GM21529 (cell line): ENCODE measurements around the gene DBN1.
A peak's percentile ranks its signal among the peaks of the same experiment; 100 is the strongest.

Source experiments
- ATAC-seq: cut with Tn5 transposase; IDR thresholded peaks from one replicate; pipeline ENCODE4 v1.9.1; 2021; ENCODE audit not compliant: unreplicated experiment

DBN1 gene

GRCh38 chr5:177457852-177458681, 15.4 kb downstream of the DBN1 start:
- ATAC-seq, result no peak

- peak; percentile 43 for ATAC-seq
These were observed 16.2 kb downstream of the DBN1 start for GRCh38 chr5:177456976-177457851.

- no peak for ATAC-seq
These were observed 16.9 kb downstream of the DBN1 start for GRCh38 chr5:177456591-177456964.

- ATAC-seq, result peak; percentile 13
These were observed 17.5 kb downstream of the DBN1 start for GRCh38 chr5:177455661-177456590.

- ATAC-seq, result peak; percentile 46
These were observed 18.3 kb downstream of the DBN1 start for GRCh38 chr5:177455036-177455660.

- peak; percentile 54 for ATAC-seq
These were observed 18.9 kb downstream of the DBN1 start for GRCh38 chr5:177454397-177455035.

GRCh38 chr5:177453852-177454396, 19.5 kb downstream of the DBN1 start:
- peak; percentile 1 for ATAC-seq

GRCh38 chr5:177452688-177453638, 20.5 kb downstream of the DBN1 start:
- ATAC-seq, result no peak

- ATAC-seq, result no peak
These were observed 22.6 kb downstream of the DBN1 start for GRCh38 chr5:177450667-177451424.

GRCh38 chr5:177449140-177450061, 24.0 kb downstream of the DBN1 start:
- no peak for ATAC-seq

GRCh38 chr5:177448244-177448950, 25.0 kb downstream of the DBN1 start:
- no peak for ATAC-seq

- no peak for ATAC-seq
These were observed 25.7 kb downstream of the DBN1 start for GRCh38 chr5:177447611-177448243.

GRCh38 chr5:177447066-177447610, 26.3 kb downstream of the DBN1 start:
- ATAC-seq, result peak; percentile 35

GRCh38 chr5:177446200-177447065, 27.0 kb downstream of the DBN1 start, which contains the start of gene PRR7:
Gene PRR7 (plus strand): TSS chr5:177446814. CDS start chr5:177455068, 8,254 bp downstream.
- ATAC-seq, result peak; percentile 55

- ATAC-seq, result no peak
These were observed 27.6 kb downstream of the DBN1 start for GRCh38 chr5:177445917-177446199.
